Thyroid gland (tissue), 4 donors: Measurements from ENCODE around the gene WDR6. TPM values are rescaled to one million over a fixed set of nuclear protein-coding genes. Genes with fewer than 3 reads are reported as not detected.

Source experiments
- DNase-seq, 2 donors: peaks; one replicate each; pipeline ENCODE4 v3.0.0-alpha.2; 2019
- H3K27ac ChIP-seq, 3 donors: fragments of 200-600 bp; sonication (generic); 1 replicate in 2 of 3; 2 replicates in 1 of 3; pipeline ENCODE4 v1.5.1; 2016 to 2019; ENCODE audit warnings: mild to moderate bottlenecking in 1 of 3, moderate library complexity in 1 of 3
- H3K27me3 ChIP-seq: fragments of 200-600 bp; sonication (generic); one replicate; pipeline ENCODE4 v1.5.1; 2019
- H3K36me3 ChIP-seq, 2 donors: fragments of 200-600 bp; sonication (generic); one replicate each; pipeline ENCODE4 v1.5.1; 2016 to 2019
- H3K4me1 ChIP-seq, 2 donors: fragments of 200-600 bp; sonication (generic); one replicate each; pipeline ENCODE4 v1.5.1; 2017 to 2019
- H3K4me3 ChIP-seq, 3 donors: fragments of 200-600 bp; sonication (generic); replicated peaks in 1 of 3; 1 replicate in 2 of 3; 2 replicates in 1 of 3; pipeline ENCODE4 v1.5.1; 2016; ENCODE audit warnings: mild to moderate bottlenecking in 1 of 3
- H3K9me3 ChIP-seq: fragments of 200-600 bp; sonication (generic); one replicate; pipeline ENCODE4 v1.5.1; 2017
- CTCF ChIP-seq, 6 experiments: fragments of 200-600 bp in 3 of 6; fragments of 450-650 bp in 3 of 6; sonication (generic) in 3 of 6; IDR thresholded peaks; one replicate each; pipeline ENCODE4 v1.5.1; 2016 to 2019; ENCODE audit warnings: antibody characterized with exemption in 6 of 6, mild to moderate bottlenecking in 2 of 6, inconsistent platforms in 1 of 6, moderate library complexity in 1 of 6
- POLR2A ChIP-seq, 2 donors: fragments of 450-650 bp; IDR thresholded peaks; one replicate each; pipeline ENCODE4 v1.6.1; 2017; ENCODE audit warnings: antibody characterized with exemption in 2 of 2, mild to moderate bottlenecking in 2 of 2, moderate library complexity in 1 of 2
- whole genome bisulfite sequencing, 2 donors: methylation state at CpG; one replicate each; pipeline ENCODE4 v1.1.5; 2017; 5-methylcytosine and 5-hydroxymethylcytosine counted together
- intact Hi-C: fragments of 100-400 bp; cut with DNase I; formaldehyde crosslinking; loops from one replicate; pipeline ENCODE4 v1.15.1; 2023
- total RNA-seq, 4 donors: library from RNA; depleted of rRNA; stranded (reverse); fragments of >200 nt; gene quantifications; one replicate each; pipeline ENCODE4 v1.2.3, GENCODE V29; 2016

The WDR6 gene
- total RNA-seq, 4 donors from 2014 or later, result 125 to 169 (median 149) TPM

GRCh38 chr3:49027634-49028033 lies 20.4 kb downstream of the WDR6 start:
- no peaks in the 10 kb centered on the region for H3K27me3 ChIP-seq
- no peaks in the 10 kb centered on the region for H3K9me3 ChIP-seq
- no peak for DNase-seq
- no peak overlapping the region for H3K27ac ChIP-seq
- H3K36me3 ChIP-seq, result peaks cover 44 to 50% of the 10 kb centered on the region in 2 donors
- TF ChIP-seq POLR2A (IDR thresholded peaks at IDR 0.05) (no peak), CTCF (IDR thresholded peaks at IDR 0.05) (no peak)
- intact Hi-C loops, result loop anchor here (10.0 kb wide), 1 partner anchor 67 kb away; the partner anchor contains the start of gene QRICH1
- peaks cover 11 to 25% of the 10 kb centered on the region in 2 donors for H3K4me1 ChIP-seq
- no peak overlapping the region for H3K4me3 ChIP-seq
- WGBS, 2 donors, result 95 to 99% methylated on average over 9 of the region's 9 CpGs

GRCh38 chr3:49028298-49028672 lies 21.1 kb downstream of the WDR6 start:
- H3K27ac ChIP-seq, result peak overlapping the region; percentile 36 to 85 (median 78)
- peaks cover 51 to 57% of the 10 kb centered on the region in 2 donors for H3K36me3 ChIP-seq
- H3K4me3 ChIP-seq, result peak overlapping the region in 1 of 3 donors; percentile 56
- peaks cover 9 to 19% of the 10 kb centered on the region in 2 donors for H3K4me1 ChIP-seq
- intact Hi-C loops, result loop anchor here (10.0 kb wide), 1 partner anchor 67 kb away; the partner anchor contains the start of gene QRICH1
- H3K27me3 ChIP-seq, result no peaks in the 10 kb centered on the region
- 85 to 93% methylated on average over 4 of the region's 4 CpGs for WGBS, 2 donors
- TF ChIP-seq POLR2A (IDR thresholded peaks at IDR 0.05), result no peak
- TF ChIP-seq CTCF (IDR thresholded peaks at IDR 0.05), result no peak
- no peak for DNase-seq
- H3K9me3 ChIP-seq, result no peaks in the 10 kb centered on the region

GRCh38 chr3:49028673-49029562 lies 21.7 kb downstream of the WDR6 start, which contains the start of gene IMPDH2:
Gene IMPDH2 (minus strand): TSS chr3:49029398. CDS start chr3:49029350, 48 bp downstream.
- peak; percentile 92 to 93 for DNase-seq
- H3K27me3 ChIP-seq, result no peaks in the 10 kb centered on the region
- H3K4me1 ChIP-seq, result peaks cover 9 to 17% of the 10 kb centered on the region in 2 donors
- peak within 1 kb of the TSS; percentile 28 to 62 (median 56) for H3K4me3 ChIP-seq
- intact Hi-C loops, result loop anchor here (10.0 kb wide), 1 partner anchor 66 kb away; the partner anchor contains the start of gene QRICH1
- 1 to 2% methylated on average over 47 to 51 of the region's 55 CpGs for WGBS, 2 donors
- H3K27ac ChIP-seq, result peak within 1 kb of the TSS; percentile 46 to 85 (median 78)
- H3K9me3 ChIP-seq, result no peaks in the 10 kb centered on the region
- H3K36me3 ChIP-seq, result peaks cover 50 to 56% of the 10 kb centered on the region in 2 donors
- TF ChIP-seq POLR2A (IDR thresholded peaks at IDR 0.05) (peak; percentile 54 to 95), CTCF (IDR thresholded peaks at IDR 0.05) (peak in 2 of 6 experiments; percentile 16 to 32)

- intact Hi-C loops, result loop anchor here (10.0 kb wide), 1 partner anchor 65 kb away; the partner anchor contains the start of gene QRICH1
- 2% methylated on average over 7 of the region's 7 CpGs for WGBS, 2 donors
- no peak overlapping the region for H3K4me3 ChIP-seq
Measured at GRCh38 chr3:49029563-49029884, 22.3 kb downstream of the WDR6 start.

More at GRCh38 chr3:49029563-49029884, 22.3 kb downstream of the WDR6 start:
- peak overlapping the region; percentile 46 to 85 (median 78) for H3K27ac ChIP-seq
- peak in 1 of 6 experiments; percentile 10 for TF ChIP-seq CTCF (IDR thresholded peaks at IDR 0.05)
- TF ChIP-seq POLR2A (IDR thresholded peaks at IDR 0.05), result no peak
- no peaks in the 10 kb centered on the region for H3K9me3 ChIP-seq
- DNase-seq, result no peak
- H3K27me3 ChIP-seq, result no peaks in the 10 kb centered on the region
- H3K36me3 ChIP-seq, result peaks cover 49 to 51% of the 10 kb centered on the region in 2 donors
- H3K4me1 ChIP-seq, result peaks cover 9 to 17% of the 10 kb centered on the region in 2 donors
